Neutrophil (primary cell): Measurements from ENCODE around the gene SETBP1.

ENCODE experiments used
- H3K27ac ChIP-seq: fragments of 200-600 bp; sonication (generic); 2 replicates; pipeline ENCODE4 v1.5.1; 2016; ENCODE audit warnings: mild to moderate bottlenecking, moderate library complexity
- H3K27me3 ChIP-seq: fragments of 200-600 bp; sonication (generic); 2 replicates; pipeline ENCODE4 v1.6.0; 2016; ENCODE audit warnings: mild to moderate bottlenecking
- H3K36me3 ChIP-seq: fragments of 200-600 bp; sonication (generic); 2 replicates; pipeline ENCODE4 v1.5.1; 2017
- H3K4me1 ChIP-seq, 2 experiments: fragments of 200-600 bp in 1 of 2; sonication (generic) in 1 of 2; 1 replicate in 1 of 2; 2 replicates in 1 of 2; pipeline versions ENCODE4 v1.5.1 to v1.6.1; 2013 to 2016; ENCODE audit warnings: low read depth in 1 of 2, low read length in 1 of 2, mild to moderate bottlenecking in 1 of 2, moderate library complexity in 1 of 2; ENCODE audit not compliant: control insufficient read depth in 1 of 2, insufficient read depth in 1 of 2
- H3K4me3 ChIP-seq, 2 experiments: fragments of 200-600 bp in 1 of 2; sonication (generic) in 1 of 2; 1 replicate in 1 of 2; 2 replicates in 1 of 2; pipeline ENCODE4 v1.5.1; 2013 to 2016; ENCODE audit warnings: low read depth in 1 of 2, low read length in 1 of 2, mild to moderate bottlenecking in 1 of 2, moderate library complexity in 1 of 2
- H3K9me3 ChIP-seq: fragments of 200-600 bp; sonication (generic); 2 replicates; pipeline ENCODE4 v1.5.1; 2016
- TF ChIP-seq, protein P1 (sequence below): fragments of 200-600 bp; sonication (generic); IDR thresholded peaks from 2 replicates; pipeline ENCODE4 v1.5.1; 2016; ENCODE audit warnings: antibody characterized with exemption

The SETBP1 gene

DNA sequence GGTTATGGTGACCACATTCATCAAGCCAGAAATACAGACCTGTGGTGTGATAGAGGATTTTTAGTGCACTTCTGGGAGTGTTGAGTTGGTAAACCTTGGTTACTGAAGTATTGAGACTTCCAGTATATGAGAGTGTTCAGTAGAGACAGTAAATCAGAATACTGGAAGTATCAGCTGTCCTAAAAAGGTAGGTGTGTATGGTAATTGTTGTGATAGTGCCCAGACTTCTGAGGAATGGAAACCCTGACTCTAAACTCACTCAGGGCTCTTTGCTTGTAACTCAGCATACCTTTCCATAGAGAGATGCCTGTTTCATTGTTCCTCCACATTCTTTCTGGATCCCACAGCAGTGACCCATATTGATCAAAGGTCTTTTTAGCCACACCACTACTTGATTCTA lies 217.1 kb downstream of the SETBP1 start:
- no peak overlapping the region for H3K27ac ChIP-seq
- no peaks in the 10 kb centered on the region for H3K27me3 ChIP-seq
- TF ChIP-seq, protein P1, sequence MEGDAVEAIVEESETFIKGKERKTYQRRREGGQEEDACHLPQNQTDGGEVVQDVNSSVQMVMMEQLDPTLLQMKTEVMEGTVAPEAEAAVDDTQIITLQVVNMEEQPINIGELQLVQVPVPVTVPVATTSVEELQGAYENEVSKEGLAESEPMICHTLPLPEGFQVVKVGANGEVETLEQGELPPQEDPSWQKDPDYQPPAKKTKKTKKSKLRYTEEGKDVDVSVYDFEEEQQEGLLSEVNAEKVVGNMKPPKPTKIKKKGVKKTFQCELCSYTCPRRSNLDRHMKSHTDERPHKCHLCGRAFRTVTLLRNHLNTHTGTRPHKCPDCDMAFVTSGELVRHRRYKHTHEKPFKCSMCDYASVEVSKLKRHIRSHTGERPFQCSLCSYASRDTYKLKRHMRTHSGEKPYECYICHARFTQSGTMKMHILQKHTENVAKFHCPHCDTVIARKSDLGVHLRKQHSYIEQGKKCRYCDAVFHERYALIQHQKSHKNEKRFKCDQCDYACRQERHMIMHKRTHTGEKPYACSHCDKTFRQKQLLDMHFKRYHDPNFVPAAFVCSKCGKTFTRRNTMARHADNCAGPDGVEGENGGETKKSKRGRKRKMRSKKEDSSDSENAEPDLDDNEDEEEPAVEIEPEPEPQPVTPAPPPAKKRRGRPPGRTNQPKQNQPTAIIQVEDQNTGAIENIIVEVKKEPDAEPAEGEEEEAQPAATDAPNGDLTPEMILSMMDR, result no peak
- H3K4me3 ChIP-seq, result no peak overlapping the region
- H3K4me1 ChIP-seq, result peaks cover 0 to 7% of the 10 kb centered on the region in 2 experiments
- no peaks in the 10 kb centered on the region for H3K36me3 ChIP-seq
- H3K9me3 ChIP-seq, result no peaks in the 10 kb centered on the region

DNA sequence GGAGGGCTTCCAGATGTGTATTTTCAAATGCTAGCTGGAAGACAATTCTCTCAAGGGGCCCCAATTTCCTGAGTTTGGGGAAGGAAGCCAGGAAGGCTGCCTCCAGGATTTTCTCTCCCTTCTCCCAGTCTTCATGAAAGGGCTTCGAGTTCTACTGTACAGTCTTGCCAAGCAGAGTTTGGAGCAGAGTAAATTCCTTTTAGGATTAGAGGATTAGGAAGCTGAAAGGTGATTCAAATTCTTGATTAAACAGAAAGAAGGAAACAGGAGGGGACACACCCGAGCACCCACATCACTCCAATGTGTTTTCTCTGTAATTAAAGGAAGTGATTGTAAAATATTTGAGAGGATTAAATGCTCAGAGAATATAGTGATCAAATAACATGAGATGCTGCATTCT lies 217.8 kb downstream of the SETBP1 start:
- H3K4me1 ChIP-seq, result peaks cover 0 to 7% of the 10 kb centered on the region in 2 experiments
- H3K4me3 ChIP-seq, result no peak overlapping the region
- H3K36me3 ChIP-seq, result no peaks in the 10 kb centered on the region
- no peak overlapping the region for H3K27ac ChIP-seq
- TF ChIP-seq, protein P1, result no peak
- no peaks in the 10 kb centered on the region for H3K27me3 ChIP-seq
- H3K9me3 ChIP-seq, result no peaks in the 10 kb centered on the region

DNA sequence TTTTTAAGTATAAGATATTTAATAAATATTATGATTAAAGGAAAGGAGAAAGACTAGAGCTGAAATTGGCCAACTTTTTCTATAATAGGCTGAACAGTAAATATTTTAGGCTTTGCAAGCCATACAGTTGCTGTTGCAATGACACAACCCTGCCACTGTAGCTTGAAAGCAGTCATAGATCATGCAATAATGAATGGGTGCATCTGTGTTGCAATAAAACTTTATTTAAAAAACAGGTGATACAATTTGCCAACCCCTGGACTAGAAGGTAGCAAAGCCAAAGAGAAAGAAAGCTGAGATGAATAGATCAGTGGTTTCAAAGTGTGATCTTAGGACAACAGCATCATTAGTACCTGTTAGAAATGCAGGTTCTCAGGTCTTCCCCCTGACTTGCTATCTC lies 219.1 kb downstream of the SETBP1 start:
- Histone ChIP-seq H3K9me3 (no peaks in the 10 kb centered on the region), H3K4me3 (no peak overlapping the region), H3K4me1 (peaks cover 0 to 7% of the 10 kb centered on the region in 2 experiments), H3K27ac (no peak overlapping the region), H3K36me3 (no peaks in the 10 kb centered on the region), H3K27me3 (no peaks in the 10 kb centered on the region)
- TF ChIP-seq, protein P1, result no peak

DNA sequence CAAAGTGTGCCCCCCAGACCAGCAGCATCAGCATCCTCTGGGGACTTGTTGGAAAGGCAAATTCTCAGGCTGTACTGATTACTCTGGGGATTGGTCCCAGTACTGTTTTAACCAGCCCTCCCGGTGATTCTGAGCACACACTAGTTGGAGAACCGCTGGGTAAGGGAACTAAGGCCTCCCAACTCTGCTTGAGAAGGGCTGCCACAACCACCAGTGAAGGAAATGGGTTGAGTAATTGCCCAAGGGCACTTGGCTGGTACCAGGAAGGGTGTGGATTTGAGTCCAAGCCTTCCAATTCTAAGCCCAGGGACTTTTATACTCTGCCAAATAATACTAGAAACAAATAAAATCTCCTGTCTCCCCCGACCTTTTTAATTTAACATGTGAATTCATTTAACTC lies 219.9 kb downstream of the SETBP1 start:
- H3K4me3 ChIP-seq, result no peak overlapping the region
- no peaks in the 10 kb centered on the region for H3K36me3 ChIP-seq
- TF ChIP-seq, protein P1, result no peak
- H3K27ac ChIP-seq, result no peak overlapping the region
- H3K4me1 ChIP-seq, result peaks cover 0 to 7% of the 10 kb centered on the region in 2 experiments
- no peaks in the 10 kb centered on the region for H3K9me3 ChIP-seq
- H3K27me3 ChIP-seq, result no peaks in the 10 kb centered on the region

DNA sequence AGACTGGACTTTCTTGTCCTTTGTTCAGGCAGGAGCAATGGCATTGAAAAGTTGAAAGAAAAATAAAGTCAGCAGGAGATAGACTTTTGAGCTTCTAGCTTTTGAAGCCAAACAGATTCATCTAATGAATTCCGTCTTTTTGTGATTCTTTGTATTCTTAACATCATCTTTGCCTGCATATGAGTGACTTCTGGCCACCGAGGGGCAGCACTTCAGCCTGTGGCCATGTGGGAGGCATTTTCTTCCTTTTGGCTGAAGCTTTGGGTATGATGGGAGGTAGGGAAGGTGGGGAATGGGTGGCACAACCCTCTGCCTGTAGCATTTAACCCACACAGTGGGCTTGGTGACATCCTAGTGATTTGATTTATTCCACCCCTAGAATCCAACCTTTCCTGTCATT lies 220.6 kb downstream of the SETBP1 start:
- Histone ChIP-seq H3K27ac (no peak overlapping the region), H3K36me3 (no peaks in the 10 kb centered on the region), H3K4me3 (no peak overlapping the region), H3K9me3 (no peaks in the 10 kb centered on the region), H3K4me1 (peaks cover 0 to 7% of the 10 kb centered on the region in 2 experiments), H3K27me3 (no peaks in the 10 kb centered on the region)
- TF ChIP-seq, protein P1, result no peak

DNA sequence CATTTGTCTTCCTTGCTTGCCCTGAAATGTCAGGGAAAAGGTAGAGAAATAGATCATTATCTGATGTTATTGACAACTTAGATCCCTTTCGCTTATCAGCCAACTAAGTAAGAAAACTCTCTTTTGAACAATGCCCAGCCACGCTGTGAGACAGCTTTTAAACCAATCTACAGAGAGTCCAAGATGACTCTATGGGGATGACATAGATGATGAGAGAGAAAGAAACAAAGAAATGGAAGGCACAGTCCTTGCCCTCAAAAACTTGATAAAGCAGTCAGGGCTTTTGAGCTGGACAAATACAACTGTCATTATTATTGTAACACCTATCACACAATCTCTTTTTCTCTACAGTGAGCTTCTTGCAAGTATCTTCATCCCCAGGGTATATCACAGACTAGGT lies 222.6 kb downstream of the SETBP1 start:
- Histone ChIP-seq H3K9me3 (no peaks in the 10 kb centered on the region), H3K36me3 (no peaks in the 10 kb centered on the region), H3K27me3 (no peaks in the 10 kb centered on the region), H3K4me3 (no peak overlapping the region), H3K4me1 (peaks cover 0 to 7% of the 10 kb centered on the region in 2 experiments), H3K27ac (no peak overlapping the region)
- TF ChIP-seq, protein P1, result no peak
